ENCODE results near the gene IGSF21.

Gene IGSF21

GRCh38 chr1:18426580-18426979, 319.0 kb downstream of the IGSF21 start:
- DNase-seq (no peak), ATAC-seq (no peak)
